C4-2B (cell line): ENCODE data around the gene DIAPH2.
A peak's percentile ranks its signal among the peaks of the same experiment; 100 is the strongest.

ENCODE experiments used
- ZFX ChIP-seq: fragments of 450-650 bp; IDR thresholded peaks from 2 replicates; pipeline ENCODE4 v1.6.1; 2017
- TF ChIP-seq, protein P1 (sequence below): fragments of 450-650 bp; conservative IDR thresholded peaks from 2 replicates; pipeline ENCODE4 v1.5.1; 2017; ENCODE audit warnings: mild to moderate bottlenecking

DNA sequence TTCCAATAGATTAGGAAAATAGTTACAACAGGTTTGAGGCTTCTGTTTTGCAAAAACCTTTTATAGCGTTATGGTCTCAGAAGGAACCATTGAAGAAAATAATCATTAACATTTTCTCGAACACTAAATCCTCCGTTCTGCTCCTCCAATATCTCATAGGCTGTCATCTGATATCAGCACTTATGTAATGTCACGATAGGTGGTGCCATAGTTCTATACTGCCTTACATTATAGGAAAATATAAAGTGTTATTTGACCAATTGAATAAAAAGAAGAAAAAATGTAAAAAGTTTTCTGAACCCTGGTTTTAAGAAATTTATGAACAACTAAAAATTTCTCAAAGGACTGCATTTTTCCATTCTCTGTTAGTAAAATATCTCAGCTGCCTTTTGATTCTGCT, 490.5 kb downstream of the DIAPH2 start:
- TF ChIP-seq, protein P1, sequence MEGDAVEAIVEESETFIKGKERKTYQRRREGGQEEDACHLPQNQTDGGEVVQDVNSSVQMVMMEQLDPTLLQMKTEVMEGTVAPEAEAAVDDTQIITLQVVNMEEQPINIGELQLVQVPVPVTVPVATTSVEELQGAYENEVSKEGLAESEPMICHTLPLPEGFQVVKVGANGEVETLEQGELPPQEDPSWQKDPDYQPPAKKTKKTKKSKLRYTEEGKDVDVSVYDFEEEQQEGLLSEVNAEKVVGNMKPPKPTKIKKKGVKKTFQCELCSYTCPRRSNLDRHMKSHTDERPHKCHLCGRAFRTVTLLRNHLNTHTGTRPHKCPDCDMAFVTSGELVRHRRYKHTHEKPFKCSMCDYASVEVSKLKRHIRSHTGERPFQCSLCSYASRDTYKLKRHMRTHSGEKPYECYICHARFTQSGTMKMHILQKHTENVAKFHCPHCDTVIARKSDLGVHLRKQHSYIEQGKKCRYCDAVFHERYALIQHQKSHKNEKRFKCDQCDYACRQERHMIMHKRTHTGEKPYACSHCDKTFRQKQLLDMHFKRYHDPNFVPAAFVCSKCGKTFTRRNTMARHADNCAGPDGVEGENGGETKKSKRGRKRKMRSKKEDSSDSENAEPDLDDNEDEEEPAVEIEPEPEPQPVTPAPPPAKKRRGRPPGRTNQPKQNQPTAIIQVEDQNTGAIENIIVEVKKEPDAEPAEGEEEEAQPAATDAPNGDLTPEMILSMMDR, result peak; percentile 17
- TF ChIP-seq ZFX, result no peak
